Activated CD4-positive, CD25-positive, alpha-beta regulatory T cell treated with anti-CD3 and anti-CD28 coated beads, Interleukin-2, amount 50 U/mL, for 72 hours (primary cell): ENCODE data around the gene TTLL8.

ENCODE experiments used
- DNase-seq: peaks from one replicate; pipeline ENCODE4 v3.0.0; 2021

The TTLL8 gene

DNA sequence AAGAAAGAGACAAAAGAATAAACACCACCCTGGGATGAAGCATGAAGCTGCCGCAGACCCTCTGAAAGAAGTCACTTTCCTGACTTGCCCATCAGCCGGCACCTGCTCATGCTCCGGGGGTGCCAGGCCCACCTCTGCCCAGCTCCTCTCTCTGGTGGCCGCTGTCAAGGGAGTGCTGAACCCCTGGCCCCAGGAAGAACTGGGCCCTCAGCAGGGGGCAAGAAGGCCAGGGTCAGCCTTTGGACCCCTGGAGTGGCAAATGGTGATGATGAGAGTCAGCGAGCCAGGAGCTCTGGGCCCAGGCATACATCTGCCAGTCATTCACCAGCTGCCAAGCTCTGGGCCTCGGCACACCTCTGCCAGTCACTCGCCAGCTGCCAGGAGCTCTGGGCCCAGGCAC lies 17.4 kb downstream of the TTLL8 start:
- no peak for DNase-seq

DNA sequence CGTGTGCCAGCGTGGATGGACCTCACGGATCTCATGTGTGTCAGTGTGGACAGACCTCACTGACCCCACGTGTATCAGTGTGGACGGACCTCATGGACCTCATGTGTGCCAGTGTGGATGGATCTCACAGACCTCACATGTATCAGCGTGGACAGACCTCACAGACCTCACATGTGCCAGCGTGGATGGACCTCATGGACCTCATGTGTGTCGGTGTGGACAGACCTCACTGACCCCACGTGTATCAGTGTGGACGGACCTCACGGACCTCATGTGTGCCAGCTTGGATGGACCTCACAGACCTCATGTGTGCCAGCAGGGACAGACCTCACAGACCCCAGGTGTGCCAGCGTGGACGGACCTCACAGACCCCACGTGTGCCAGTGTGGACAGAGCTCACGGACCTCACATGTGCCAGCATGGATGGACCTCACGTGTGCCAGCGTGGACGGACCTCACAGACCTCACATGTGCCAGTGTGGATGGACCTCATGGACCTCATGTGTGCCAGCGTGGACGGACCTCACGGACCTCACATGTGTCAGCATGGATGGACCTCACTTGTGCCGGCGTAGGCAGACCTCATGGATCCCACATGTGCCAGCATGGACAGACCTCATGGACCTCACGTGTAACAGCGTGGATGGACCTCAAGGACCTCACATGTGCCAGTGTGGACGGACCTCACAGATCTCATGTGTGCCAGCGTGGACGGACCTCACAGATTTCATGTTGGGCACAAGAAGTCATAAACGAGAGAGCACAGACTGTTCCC lies 18.2 kb downstream of the TTLL8 start:
- no peak for DNase-seq

DNA sequence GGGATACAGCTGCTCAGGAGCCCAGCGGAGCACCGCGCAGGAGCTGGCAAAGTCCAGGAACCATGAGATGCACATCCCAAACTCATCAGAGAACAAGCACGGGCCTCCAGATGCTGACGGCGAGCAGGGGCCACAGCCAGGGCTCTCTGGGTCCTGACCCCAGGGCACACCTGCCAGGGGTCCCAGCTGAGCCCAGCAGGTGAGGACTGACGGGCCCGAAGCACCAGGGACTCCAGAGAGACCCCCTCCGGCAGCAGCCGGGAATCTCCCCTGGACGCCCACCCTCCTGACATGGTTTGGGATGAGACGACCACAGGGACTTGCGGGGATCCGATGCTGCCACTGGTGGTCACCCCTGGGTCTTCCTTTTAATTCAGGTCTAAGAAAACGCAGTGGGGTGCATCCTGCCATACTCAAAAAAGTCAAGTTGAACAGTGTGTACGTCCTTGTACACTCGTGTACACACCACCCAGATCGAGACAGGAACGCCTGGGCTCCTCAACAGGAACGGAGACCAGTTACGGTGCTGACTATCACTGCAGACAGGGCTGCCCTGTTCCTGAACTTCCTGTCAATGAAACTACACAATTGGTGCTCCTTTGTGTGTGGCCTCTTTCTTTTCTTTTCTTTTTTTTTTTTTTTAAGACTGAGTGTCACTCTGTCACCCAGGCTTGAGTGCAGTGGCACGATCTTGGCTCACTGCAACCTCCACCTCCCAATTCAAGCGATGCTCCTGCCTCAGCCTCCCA lies 21.9 kb downstream of the TTLL8 start:
- no peak for DNase-seq

DNA sequence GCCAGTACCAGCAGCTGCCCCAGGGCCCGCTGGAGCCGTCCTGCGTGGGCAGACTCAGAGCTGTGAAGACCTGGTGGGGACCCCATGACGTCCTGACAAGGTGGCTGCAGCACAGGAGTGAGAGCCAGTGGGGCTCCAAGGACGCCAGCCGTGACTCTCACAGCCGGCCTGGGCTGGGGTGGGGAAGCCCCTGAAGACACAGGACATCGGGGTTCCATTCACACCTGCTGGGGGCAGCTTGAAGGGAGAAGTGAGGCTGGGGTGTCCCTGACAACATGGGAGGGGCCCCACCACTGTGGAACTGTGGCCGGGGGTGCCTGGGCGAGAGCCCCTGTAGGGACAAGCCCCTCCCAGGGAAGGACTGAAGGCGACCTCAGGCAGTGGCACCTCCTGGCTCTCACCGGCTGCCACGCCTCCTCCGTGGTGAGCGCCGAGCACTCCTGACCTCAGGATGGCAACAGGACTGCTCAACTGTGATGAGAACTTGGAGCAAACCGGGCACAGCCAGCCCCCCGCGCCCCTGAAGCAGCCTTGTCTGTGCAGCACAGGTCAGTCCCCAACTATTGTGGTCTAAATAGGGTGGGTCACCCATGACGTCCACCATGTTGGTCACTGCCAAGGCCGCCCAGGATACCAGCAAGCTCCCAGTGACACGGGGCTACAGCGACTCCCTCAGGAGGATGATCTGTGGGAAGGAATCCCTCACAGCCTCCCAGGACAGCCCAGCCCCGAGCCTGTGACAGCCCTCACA lies 22.8 kb downstream of the TTLL8 start:
- no peak for DNase-seq

DNA sequence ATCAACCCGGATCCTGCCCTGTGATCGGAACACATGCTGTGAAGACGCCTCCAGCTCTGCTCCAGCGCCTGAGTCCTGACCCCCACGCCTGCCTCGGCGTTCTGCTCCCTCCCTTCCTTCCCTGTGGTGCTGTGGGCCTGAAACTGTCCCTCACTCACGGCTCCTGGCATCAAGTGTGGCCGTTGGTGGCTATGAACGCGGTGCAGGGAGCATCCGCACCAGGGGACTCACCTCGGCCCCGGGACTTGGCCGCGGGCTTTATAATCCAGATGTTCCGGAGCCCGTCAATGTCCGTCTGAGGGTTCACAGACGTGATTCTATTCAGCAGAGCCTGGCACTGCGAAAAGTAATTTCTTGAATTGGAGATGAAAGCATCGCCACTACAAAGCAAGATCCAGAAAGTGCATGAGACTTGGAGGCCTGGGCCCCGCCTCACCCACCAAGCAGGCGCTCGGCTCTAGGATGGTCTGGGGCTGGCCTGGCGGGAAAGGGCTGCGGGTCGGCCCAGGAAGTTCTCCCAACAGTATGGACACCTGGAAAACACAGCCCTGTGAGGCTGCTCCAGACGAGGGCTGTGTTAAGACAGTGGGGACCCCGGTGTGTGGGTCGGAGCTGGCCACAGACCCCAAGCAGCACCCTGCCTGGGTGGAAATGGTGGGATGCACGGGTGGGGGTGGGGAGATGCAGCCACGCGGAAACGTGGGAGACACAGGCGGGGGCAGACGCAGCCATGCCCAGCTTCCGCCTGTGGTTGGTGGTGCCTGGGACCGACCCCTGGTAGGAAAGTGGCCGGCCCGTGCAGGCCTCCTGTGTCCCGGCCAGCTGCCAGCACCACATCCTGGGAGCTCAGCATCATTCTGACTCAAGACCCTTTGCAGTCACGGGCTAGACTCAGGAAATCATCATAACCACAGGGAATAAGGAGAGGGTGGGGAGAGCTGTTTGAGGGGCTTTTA lies 23.7 kb downstream of the TTLL8 start:
- no peak for DNase-seq

DNA sequence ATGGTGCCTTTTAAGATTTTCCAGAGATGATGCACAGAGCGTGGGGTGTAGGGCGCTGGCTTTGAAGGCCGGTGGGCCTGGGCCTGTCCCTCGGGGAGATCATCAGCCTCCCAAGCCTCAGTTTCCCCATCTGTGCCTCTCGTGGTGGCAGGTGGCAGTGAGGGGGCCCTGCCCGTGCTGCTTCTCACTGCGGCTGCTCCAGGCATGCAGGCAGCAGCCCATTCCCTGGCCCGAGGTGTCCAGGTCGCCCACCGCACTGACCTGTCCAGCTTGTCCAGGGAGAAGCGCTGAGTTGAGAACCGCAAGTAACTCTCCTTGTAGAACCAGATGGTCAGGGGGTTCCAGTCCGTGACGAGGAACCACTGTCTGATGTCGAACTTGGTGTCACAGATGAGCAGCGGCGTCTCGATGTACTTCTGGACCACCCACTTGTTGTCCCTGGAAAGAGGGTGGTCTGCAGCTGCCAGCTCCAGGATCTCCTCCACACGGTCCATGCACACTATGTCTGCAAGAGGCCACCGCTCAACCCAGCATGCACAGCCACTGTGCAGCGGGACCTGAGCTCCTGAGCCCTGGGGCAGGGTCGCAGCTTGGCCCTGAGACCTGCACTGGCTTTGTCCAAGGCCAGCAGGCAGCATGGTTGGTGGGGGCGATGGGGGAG lies 25.0 kb downstream of the TTLL8 start:
- no peak for DNase-seq

DNA sequence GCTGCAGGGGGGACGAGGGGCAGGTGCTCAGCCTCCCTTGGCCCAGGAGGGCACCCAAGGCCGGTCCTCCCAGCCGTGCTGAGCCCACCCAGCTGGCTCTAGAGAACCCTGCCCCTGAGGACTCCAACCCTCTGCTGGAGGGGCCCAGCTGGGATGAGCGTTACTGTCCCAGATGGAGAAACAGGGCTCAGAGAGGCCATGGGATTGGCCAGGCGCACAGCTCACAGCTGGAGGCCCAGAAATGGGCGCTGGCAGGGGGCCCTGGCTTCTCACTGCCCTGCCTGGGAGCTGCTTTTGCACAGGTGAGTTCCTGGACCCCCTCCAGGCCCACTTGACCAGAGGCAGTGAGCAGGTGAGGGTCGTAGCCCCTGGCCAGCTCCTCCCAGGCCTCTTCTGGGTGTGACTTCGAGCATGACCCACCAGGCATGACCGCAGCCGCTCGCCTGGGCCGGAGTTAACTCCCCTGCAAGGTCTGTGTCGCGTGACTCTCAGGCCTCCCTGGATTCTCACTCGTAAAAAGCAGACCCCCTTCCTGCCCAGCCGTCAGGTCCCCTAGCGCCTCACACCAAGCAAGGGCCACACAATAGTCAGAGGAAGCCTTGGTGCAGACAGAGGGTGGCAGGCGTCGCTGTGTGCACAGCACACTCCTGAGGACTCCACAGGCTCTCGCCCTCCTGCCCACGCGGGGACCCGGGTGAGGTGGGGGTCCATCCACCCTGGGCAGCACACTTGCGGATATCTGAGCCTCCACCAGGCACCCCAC lies 25.8 kb downstream of the TTLL8 start:
- DNase-seq = no peak

DNA sequence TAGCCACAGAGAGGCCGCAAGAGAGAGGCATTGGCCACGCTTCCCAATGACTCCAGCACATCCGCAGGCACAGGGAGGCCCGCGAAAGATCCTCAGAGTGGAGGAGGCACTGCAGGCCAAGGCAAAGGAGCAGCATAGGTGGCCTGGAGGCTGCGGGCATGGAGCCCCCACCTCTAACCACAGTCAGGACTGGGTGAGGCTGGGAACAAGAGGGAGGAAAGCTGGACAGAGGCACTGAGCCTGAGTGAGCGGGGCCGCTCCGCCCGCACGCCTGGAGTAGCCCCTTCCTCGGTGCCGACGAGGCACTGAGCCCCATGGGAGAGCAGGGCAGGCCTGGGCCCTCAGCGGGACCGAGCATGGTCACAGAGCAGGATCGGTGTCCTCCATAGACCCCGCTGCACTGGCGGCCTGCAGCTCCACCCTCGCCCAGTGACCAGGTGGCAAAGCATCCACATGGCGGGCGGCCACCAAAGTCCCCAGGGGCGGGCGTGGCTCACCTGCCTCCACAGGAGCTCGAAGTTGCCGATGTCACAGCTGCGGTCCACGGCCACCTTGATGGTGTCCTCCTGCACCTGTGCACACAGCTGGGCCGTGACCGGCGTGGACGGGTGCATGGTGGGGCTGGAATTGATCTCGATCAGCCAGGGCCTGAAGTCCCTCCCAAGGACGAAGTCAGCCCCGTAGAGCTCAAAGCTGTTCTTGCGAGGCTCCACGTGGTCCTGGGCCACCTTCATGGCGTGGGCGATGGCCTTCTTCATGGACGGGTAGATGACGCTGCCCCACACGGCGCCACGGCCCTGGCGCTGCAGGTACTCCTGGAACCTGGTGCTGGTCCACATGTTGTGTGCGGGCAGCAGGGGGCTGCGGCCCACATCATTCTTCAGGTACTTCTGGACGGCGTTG lies 26.7 kb downstream of the TTLL8 start:
- DNase-seq = peak; percentile 31

DNA sequence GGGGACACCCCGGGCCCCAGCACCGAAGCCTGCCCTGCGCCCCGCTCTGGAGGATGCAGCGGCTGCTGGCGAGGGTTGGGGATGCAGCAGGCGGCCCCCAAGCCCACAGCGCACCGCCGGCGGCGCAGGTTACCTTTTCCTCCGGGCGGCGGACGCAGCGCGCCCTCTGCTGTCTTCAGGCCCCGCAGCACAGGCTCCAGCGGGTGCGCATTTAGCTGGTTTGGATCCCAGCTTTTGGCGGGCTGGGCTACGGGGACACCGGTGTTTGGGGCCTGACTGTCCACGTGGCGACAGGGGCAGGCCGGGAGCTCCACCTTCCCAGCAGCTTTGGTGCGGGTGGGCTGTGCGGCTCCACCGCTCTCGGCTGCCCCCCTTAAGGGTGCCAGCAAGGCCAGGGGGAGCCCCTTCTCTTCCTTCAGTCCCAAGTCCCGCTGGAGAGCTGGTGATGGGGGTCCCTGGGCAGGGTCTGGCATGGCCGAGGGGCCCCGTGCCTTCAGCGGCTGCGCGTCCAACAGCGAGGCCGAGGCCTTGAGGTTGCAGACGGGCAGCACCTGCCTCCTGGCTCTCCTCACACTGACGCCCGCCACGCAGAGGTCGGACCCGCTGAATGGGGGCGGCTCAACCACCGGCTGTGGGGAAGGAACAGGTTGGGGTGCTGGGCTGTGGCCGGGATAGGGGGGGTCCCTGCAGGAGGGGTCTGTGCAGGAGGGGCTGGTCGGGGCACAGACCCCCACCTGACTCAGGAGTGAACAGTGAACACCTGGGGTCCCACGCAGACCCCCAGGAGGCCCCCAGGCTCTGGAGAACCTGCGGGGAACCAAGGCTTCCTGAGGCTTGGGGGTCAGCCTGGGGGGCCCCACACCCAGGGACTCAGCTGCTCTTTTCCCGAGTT lies 27.6 kb downstream of the TTLL8 start:
- DNase-seq = peak; percentile 87

DNA sequence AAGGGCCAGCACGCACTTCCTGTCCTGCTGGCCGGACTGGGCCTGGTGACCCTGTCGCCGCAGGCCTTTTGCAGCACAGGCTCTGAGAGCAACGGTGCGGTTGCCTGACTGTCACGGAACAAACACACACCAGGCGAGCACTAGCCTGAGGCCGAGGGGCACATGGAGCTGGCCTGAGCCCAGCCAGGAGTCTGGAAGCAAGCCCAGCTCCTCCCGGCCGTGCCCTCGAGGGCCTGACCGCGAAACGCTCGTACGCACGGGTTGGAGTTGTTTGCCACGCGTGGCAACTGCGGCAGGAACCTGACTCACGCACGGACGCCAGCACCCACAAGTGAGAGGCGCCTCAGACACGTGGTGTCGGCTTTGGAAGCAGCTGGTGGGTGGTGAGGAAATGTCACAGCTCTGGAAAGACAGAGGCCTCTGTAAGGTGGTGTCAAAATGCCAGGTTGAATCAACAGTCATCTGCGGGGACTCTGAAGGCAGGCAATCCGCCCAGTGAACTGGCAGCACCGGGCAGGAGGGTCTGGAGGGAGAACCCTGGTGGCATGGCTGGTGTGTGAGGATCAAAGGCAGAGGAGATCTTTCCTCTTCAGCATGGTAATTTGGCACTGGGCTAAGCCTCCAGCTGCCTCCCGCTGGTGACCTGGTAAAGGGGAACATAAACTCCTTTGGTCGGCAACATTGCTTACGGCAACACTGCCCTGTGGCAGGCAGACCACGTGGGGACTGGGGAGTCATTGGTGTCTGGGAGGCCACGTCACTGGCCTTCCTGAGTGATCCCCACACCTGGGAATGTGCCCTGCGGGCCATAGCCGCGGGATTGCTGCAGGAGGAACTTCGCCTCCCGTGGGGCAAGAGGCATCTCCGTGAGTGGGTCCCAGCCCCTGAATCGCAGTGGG lies 30.2 kb downstream of the TTLL8 start:
- DNase-seq = peak; percentile 46

DNA sequence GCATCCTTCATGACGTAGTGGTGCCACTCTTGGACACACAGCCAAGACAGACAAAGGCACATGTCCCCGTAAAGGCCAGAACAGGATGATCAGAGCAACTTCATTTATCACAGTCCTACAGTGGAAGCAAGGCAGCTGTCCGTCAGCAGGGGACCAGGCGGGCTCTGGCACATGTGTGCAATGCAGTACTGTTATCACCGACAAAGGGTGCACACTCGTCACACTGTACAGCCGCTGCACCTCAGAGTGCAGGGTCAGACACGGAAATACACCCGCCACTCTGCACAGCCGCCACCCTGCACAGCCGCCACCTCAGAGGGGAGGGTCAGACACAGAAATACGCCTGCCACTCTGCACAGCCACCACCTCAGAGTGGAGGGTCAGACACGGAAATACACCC lies 32.1 kb downstream of the TTLL8 start:
- DNase-seq = no peak

DNA sequence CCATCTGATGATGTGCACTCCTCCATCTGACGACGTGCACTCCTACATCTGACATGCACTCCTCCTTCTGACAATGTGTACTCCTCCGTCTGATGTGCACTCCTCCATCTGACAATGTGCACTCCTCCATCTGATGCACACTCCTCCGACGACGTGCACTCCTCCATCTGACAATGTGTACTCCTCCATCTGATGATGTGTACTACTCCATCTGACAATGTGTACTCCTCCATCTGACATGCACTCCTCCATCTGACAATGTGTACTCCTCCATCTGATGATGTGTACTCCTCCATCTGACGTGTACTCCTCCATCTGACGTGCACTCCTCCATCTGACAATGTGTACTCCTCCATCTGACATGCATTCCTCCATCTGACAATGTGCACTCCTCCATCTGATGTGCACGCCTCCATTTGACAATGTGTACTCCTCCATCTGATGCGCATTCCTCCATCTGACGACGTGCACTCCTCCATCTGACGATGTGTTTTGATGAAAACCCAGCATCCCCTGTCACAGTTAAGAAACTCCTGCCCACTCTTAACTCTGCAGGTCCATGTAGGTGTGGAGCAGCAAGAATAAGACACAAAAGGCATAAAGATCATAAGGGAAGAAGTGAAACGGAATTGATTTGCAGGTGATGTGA lies 35.8 kb downstream of the TTLL8 start:
- DNase-seq = no peak

DNA sequence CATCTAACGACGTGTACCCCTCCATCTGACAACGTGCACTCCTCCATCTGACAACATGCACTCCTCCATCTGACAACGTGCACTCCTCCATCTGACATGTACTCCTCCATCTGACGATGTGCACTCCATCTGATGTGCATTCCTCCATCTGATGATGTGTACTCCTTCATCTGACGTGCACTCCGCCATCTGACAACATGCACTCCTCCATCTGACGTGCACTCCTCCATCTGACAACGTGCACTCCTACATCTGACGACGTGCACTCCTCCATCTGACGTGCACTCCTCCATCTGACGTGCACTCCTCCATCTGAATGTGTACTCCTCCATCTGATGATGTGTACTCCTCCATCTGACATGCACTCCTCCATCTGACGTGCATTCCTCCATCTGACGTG lies 37.5 kb downstream of the TTLL8 start:
- DNase-seq = no peak

DNA sequence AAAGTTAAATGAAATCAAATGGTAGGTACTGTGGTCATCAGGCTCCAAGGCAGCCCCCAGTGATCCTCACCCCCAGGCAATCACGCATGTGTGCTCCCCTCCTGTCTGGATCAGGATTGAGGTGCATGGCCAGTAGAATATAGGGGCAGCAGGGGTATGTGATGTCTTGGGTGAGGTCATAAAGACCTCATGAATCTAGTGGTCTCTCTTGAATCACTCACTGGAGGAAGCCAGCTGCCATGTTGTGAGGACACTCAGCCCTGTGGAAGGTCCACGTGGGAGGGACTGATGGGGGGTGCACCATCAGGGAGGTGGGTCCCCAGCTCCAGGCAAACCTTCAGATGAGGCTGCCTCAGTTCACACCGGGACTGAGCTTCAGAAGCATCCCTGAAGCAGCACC lies 38.8 kb downstream of the TTLL8 start:
- DNase-seq = no peak

DNA sequence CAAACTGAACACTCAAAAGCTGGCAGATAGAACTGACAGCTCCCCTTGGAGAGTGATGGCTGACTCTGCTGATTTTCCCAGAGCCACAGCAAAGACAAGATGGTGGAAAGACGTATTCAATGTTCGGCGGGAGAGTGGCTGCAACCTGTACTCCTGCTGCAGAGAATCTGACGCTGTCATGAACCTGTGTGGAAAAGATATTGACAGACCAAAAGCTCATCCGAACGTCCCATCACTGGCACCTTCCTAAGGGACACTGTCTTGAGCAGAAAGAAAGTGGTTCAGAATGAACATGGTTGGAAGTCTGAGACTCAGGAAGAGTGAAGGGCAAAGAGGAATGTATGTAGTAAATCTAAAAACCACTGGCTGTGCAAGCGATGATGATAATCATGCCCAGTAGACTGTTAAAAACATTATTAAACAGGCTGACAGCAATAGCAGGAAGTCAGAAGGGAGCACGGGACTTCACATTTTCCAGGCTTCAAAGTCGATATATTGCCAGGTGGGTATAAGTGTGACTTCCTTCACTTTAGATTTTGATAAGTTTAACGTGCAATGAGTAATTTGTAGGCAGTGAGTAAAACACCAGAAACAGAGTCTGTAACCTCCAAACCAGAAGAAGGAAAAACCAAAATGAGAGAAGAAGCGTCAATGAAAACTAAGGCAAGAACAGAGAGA lies 39.4 kb downstream of the TTLL8 start:
- no peak for DNase-seq

DNA sequence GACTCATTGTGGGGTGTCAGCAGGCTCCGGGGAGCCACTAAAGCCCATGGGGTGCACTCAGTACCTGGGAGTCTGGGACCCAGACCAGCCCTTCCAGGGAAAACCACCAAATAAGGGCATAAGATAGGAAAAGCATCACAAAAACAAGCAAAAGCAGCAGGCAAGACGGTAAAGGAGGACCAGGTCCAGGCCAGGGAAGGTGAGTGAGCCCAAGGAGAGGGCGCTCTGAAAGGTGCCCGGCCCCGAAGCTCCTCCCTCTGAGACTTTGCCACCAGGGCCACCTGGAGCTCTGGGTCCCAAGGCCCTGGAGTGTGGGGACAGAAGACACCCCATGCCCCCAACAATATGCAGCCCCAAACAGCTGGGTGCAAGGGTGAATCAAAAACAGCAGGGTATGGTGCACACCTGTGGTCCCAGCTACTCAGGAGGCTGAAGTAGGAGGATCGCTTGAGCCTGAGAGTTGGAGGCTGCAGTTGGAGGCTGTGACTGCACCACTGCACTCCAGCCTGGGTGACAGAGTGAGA lies 40.3 kb downstream of the TTLL8 start:
- no peak for DNase-seq
